ENCODE data around the gene IER3. TPM values are rescaled to one million over a fixed set of nuclear protein-coding genes. Genes with fewer than 3 reads are reported as not detected.
A peak's percentile ranks its signal among the peaks of the same experiment; 100 is the strongest.

The IER3 gene
- total RNA-seq, result 74.4 and 134 TPM in 2 replicates

GRCh38 chr6:30744054-30744805 lies at the start of gene IER3:
Gene IER3, minus strand, starts transcription at chr6:30744547. Its CDS starts 29 bp downstream, at chr6:30744518.
- DNase-seq, result peak; percentile 97

GRCh38 chr6:30793521-30794194 lies 49.3 kb upstream of the IER3 start:
- peak; percentile 62 for DNase-seq

DNA sequence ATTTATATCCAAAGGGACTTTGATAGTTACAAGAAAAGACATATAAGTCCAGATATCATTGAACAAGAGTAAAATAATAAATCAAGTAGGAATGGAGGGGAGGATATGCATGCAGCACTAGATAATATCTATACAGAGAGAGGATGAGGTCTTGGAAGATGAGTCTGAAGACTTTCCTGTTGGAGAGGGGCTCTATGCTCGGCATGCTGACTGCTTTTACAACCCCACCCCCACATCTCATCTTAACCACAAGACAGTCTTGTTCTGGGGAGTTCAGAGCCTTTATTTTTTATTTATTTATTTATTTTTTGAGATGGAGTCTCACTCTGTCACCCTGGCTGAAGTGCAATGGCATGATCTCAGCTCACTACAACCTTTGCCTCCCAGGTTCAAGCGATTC lies 48.4 kb upstream of the IER3 start:
- DNase-seq, result no peak

- DNase-seq, result no peak
Measured at GRCh38 chr6:30790724-30791383, 46.5 kb upstream of the IER3 start.

DNA sequence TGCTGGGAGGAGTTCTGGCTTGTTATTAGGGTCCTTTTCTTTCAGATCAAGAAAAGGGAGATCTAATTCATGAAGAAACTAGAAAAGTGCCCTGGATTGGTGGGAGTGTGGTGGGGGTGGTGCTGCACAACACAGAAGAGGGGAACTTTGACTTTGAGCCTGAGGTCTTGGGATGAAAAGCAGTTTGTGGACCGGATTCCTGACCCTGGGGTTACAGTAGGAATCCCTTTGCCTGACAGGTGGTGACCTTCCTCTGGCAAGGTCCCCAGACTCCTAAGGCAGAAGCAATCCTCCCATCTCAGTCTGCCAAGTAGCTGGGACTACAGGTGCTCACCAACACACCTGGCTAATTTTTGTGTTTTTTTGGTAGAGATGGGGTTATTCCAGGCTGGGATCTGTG lies 45.3 kb upstream of the IER3 start:
- no peak for DNase-seq

GRCh38 chr6:30787954-30788353 lies 43.6 kb upstream of the IER3 start:
- no peak for DNase-seq

- peak; percentile 34 for DNase-seq
Measured at GRCh38 chr6:30782425-30783014, 38.2 kb upstream of the IER3 start.

- DNase-seq, result peak; percentile 90
Measured at GRCh38 chr6:30781743-30782424, 37.5 kb upstream of the IER3 start.

DNA sequence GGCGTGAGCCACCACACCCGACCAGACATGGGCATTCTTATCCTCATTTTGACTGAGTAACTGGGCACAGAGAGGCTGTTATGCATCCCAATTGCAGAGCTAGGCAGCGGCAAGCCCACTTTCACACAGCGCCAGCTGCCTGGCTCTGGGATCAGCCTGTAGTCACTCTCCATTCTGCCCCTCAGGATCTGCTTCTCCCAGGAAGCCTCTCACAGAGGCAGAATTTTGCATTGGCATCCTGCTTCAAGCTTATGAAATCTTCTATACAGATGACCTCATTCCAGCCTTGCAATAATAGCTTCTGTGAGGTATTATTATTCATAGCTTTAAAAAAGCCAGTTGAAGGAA lies 37.0 kb upstream of the IER3 start:
- no peak for DNase-seq

- no peak for DNase-seq
Measured at GRCh38 chr6:30780642-30780920, 36.2 kb upstream of the IER3 start.

DNA sequence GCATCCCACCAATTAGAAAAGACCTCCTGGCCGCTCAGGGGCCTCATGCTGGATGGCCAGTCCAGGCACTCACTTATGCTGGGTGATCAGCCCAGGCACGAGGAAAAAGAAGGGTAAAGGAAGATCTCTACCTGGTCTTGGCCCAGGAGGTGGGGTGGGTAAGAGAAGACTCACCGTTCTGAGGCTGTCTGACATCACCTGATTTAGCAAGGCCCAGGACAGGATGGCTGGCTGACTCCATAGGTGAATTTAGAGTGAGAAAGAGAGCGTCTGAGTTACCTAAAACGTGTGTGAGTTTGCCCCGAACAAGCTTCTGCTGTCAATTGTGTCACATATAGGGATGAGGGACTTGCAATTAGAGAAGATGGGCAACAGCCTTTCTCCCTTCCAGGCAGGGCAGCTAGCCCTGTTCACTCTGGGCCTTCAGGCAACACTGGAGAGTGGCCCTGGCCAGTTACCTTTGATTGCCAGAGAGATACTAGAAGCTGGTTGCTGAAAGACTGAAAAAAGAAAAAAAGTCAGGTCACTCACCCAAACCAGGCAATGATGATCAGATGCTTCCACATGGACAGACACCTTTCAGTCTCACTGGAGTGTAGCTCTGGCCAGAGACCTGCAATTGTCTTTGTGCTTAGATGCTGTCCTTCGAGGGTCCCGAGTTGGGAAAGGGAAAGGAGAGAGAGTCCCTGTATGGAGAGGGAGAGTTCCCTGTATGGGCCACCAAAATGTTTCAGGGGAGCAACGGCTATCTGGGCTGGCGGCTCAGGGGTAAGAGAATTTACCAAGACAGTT lies 35.7 kb upstream of the IER3 start:
- no peak for DNase-seq

GRCh38 chr6:30778001-30778635 lies 33.8 kb upstream of the IER3 start:
- no peak for DNase-seq

DNA sequence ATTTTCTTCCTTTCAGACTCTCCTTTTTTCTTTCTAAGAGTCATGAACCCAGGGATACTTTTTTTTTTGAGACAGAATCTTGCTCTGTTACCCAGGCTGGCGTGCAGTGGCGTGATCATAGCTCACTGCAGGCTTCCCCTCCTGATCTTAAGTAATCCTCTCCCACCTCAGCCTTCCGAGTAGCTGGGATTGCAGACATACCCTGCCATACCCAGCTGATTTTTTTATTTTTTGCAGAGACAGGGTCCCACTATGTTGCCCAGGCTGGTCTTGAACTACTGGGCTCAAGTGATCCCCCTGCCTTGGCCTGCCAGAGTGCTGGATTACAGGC lies 32.8 kb upstream of the IER3 start:
- no peak for DNase-seq

DNA sequence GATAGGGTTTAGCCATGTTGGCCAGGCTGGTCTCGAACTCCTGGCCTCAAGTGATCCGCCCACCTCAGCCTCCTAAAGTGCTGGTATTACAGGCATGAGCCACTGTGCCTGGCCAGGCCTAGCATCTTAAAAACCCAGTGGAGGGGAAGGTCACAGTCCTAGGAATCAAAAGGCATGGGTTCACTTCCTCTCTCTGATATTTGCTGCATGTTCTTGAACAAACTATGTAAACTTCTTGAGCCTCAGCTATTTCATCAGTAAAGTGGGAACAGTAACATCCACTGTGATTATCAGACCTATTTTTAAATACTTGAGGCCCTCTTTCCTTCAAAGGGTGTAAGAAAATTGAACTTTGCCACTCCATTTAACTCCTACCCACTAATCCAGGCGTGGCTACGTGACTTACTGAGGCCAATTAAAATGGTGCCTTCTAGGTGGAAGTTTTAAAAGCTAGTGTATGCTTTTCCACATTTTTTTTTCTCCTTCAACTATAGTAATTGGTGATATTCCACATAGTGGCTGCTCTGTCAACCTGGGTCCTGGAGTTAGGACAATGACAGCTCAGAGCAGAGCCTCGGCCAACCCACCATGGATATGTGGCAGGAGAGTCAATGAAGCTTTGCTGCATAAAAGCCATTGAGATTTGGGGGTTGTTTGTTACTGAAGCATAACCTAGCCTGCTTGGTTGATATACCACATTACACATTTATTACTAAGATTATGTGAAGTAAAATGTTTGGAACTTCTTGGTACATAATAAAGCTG lies 32.2 kb upstream of the IER3 start:
- no peak for DNase-seq

GRCh38 chr6:30775104-30775503 lies 30.8 kb upstream of the IER3 start:
- DNase-seq, result no peak

DNA sequence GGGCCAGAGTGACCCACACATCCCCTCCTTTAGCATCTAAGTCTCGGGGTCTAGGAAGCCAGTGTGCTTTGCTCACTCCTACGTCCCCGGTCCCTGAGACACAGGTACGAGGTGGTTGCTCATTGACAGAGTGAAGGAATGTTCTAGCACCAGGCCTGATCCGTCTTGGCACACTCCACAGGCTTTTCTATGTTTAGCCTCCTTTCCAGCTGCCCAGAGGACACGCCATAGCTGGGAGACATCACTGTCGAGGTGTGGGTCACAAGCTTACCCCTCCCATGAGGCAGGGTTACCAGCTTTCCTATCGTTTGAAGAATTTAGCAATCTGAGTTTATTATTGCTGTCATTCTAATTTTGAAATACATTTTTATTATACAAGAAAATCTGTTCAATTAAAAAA lies 30.4 kb upstream of the IER3 start:
- no peak for DNase-seq

GRCh38 chr6:30770592-30770991 lies 26.2 kb upstream of the IER3 start:
- no peak for DNase-seq

GRCh38 chr6:30769853-30770524 lies 25.6 kb upstream of the IER3 start:
- peak; percentile 37 for DNase-seq

- peak; percentile 96 for DNase-seq
Measured at GRCh38 chr6:30769088-30769852, 24.9 kb upstream of the IER3 start.

DNA sequence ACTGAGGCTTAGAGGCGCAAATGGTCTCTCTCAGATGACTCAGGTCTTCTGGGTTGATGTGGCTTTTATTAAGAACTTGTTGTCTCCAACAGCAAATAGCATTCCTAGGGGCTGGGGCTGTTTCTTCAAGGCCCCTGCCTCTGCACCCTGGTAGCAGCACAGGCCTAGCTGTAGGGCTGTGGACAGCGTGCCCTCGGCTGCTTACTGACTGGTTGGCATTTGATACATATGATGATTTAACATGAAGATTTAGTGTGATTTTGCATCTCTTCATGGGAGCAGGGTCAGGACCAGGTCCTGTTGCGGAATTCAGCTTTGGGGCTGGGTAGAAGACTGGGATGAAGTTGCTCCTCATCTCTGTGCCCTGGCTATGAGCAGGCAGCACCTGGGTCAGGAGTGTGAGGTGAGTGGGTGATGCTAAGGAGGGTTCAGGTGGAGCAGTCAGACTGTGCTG lies 24.3 kb upstream of the IER3 start:
- no peak for DNase-seq

Measured in dermis blood vessel endothelial cell (primary cell).